GM12878 (cell line): ENCODE data around the gene MPHOSPH8.

Experiments used
- CHD2 ChIP-seq: IDR thresholded peaks from 2 replicates; pipeline ENCODE4 v1.6.1; 2011; ENCODE audit warnings: low read depth, low read length, improper control_type of control experiment, borderline replicate concordance
- PAX5 ChIP-seq: IDR thresholded peaks from 2 replicates; pipeline ENCODE4 v1.6.1; 2011; ENCODE audit warnings: low read depth, low read length, borderline replicate concordance

DNA sequence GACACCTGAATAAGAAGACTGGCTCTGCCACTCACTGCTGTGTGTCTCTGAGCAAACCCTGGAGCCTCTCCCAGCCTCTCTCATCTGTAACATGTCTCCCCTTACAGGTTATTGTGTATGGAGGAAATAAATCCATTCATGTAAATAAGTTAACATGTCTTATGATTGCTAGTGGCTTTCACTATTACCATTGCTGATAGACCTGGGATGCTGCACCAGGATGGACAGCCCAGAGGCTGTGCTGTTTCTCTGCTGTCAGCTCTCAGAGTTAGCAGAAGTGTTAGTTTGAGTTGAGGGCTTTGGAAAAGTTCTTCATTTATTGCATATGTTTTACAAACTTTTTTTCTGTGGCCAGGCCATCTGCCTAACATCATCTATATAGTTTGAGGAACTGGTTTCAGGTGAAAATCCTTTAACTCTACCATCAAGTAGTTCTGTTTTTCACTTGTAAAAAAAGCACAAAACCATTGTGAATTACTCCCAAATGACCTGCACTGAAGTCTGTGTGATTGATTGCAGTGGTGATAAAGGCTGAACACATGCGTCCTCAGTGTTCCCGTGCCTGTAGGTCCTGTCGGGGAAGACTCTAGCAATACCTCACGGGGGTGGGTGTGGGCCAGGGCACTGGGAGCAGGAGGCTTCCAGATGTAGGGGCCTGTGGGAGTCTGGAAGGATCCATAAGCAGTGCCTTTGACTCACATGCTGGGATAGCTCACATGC lies 24.6 kb downstream of the MPHOSPH8 start:
- no peak for TF ChIP-seq CHD2
- no peak for TF ChIP-seq PAX5
